BJ (cell line): Measurements from ENCODE around the gene PIANP. TPM values are rescaled to one million over a fixed set of nuclear protein-coding genes. Genes with fewer than 3 reads are reported as not detected.
A peak's percentile ranks its signal among the peaks of the same experiment; 100 is the strongest.

Experiments
- CTCF ChIA-PET: fragments of 350-600 bp; formaldehyde crosslinking; extraction: SDS; loops from one replicate; lab custom pipeline; 2021; ENCODE audit warnings: antibody characterized with exemption, inconsistent platforms; lab: Yijun Ruan, JAX
- POLR2A ChIA-PET: fragments of 300-600 bp; sonication (Branson Sonifier 250); formaldehyde crosslinking; extraction: SDS; loops from one replicate; lab custom pipeline; 2021; ENCODE audit warnings: antibody characterized with exemption; lab: Charles Lee
- DNase-seq: peaks from one replicate; pipeline ENCODE4 v3.0.0-alpha.2; 2011; ENCODE audit warnings: low read depth
- H3K27me3 ChIP-seq: 2 replicates; pipeline ENCODE4 v1.6.0; 2011; ENCODE audit warnings: low read length; ENCODE audit not compliant: control insufficient read depth, insufficient read depth
- H3K36me3 ChIP-seq: 2 replicates; pipeline ENCODE4 v1.5.1; 2011; ENCODE audit warnings: low read length; ENCODE audit not compliant: control insufficient read depth, insufficient read depth
- H3K4me3 ChIP-seq: 2 replicates; pipeline ENCODE4 v1.5.1; 2011; ENCODE audit warnings: low read depth, mild to moderate bottlenecking, control low read depth, low read length
- polyA plus RNA-seq: library from polyadenylated mRNA; depleted of rRNA; stranded (reverse); fragments of >200 nt; gene quantifications from 2 replicates; pipeline ENCODE4 v1.2.3, GENCODE V29; 2011
- TF ChIP-seq, protein P1 (sequence below): IDR thresholded peaks from 2 replicates; pipeline ENCODE4 v1.5.1; 2011; ENCODE audit warnings: low read depth, mild to moderate bottlenecking, control low read depth, inconsistent platforms, low read length, moderate library complexity; ENCODE audit not compliant: insufficient read depth

PIANP gene
- polyA plus RNA-seq, 1 experiment, result 0.59 TPM

DNA sequence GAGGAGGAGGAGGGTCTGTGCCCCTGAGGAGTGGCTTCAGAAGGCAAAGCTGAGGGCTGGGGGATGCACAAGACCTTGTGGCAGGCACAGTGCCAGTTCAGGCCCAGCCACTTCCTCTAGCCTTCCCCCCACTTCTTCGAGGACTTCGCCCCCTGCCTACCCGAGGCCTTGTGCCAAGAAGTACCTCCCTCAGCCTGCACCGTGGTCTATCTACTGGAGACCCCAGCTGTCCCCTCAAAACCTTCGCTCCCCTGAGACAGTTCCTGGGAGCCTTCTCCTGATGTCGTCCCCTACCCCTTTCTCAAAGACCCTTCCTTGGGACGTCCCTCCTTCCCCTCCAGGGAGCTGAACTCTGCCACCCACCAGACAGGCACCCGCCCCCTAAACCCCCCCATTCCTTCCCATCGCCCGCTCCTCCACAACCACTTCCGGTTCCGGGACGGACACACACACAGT, 12.0 kb downstream of the PIANP start:
- no peaks in the 10 kb centered on the region; the same call in 1 of the 2 replicates for H3K36me3 ChIP-seq
- H3K27me3 ChIP-seq, result no peaks in the 10 kb centered on the region
- peak overlapping the region; percentile 83 for H3K4me3 ChIP-seq
- CTCF ChIA-PET, result interaction anchor here (0.7 to 1.6 kb wide), 9 partner anchors 10 to 90 kb away, joined by 3 to 11 read pairs (median 5); partner anchors contain the start of genes COPS7A and PTMS
- TF ChIP-seq, protein P1, sequence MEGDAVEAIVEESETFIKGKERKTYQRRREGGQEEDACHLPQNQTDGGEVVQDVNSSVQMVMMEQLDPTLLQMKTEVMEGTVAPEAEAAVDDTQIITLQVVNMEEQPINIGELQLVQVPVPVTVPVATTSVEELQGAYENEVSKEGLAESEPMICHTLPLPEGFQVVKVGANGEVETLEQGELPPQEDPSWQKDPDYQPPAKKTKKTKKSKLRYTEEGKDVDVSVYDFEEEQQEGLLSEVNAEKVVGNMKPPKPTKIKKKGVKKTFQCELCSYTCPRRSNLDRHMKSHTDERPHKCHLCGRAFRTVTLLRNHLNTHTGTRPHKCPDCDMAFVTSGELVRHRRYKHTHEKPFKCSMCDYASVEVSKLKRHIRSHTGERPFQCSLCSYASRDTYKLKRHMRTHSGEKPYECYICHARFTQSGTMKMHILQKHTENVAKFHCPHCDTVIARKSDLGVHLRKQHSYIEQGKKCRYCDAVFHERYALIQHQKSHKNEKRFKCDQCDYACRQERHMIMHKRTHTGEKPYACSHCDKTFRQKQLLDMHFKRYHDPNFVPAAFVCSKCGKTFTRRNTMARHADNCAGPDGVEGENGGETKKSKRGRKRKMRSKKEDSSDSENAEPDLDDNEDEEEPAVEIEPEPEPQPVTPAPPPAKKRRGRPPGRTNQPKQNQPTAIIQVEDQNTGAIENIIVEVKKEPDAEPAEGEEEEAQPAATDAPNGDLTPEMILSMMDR, result no peak
- POLR2A ChIA-PET, result interaction anchor here (0.6 to 1.4 kb wide), 9 partner anchors 34 to 1295 kb away, joined by 3 to 18 read pairs (median 6); partner anchors contain the start of genes P3H3 and PTMS
- DNase-seq, result no peak

DNA sequence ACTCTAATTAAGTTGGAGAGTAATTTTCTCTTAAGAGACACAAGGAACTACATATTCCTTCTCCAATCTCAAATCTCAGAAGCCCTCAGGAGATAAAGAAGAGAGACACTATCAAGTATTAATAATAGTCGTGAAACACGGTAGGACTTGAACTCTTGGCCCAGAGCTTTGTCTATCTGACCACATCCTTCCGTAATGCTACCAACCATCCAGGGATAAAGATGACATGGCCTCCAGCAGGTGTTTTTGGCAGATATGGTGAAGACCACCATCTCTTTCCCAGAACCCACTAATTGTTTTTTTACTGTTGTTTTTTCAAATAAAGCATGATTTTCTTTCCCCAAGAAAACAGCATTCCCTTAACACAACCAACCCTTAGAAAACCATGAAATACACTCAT, 14.8 kb downstream of the PIANP start:
- Histone ChIP-seq H3K36me3 (peaks cover 3% of the 10 kb centered on the region), H3K27me3 (no peaks in the 10 kb centered on the region), H3K4me3 (no peak overlapping the region)
- DNase-seq, result no peak
- ChIA-PET POLR2A (interaction anchor here (0.7 kb wide), 1 partner anchor 16 kb away, joined by 5 read pairs; no protein-coding TSS in a partner anchor), CTCF (interaction anchor here (1.4 kb wide), 1 partner anchor 39 kb away, joined by 3 read pairs; no protein-coding TSS in a partner anchor)
- TF ChIP-seq, protein P1, result no peak

DNA sequence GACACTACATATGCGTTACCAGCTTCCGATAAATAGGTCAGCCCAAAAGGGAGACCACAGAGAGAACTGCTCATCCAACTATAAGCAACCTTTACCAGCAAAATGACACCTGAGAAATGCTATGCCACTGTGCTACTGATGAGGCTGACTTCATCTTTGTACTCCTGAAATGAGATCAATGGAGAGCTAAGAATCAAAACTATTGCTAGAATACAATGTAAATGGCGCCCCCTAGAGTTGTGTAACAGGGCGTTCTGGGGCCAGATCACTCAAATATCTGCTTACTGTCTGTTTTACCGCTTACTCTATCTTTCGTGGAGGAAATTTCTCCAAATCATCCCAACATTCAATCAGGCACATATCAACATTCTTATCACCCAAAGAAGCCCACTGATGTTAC, 16.0 kb downstream of the PIANP start:
- TF ChIP-seq, protein P1, result peak; percentile 48
- Histone ChIP-seq H3K4me3 (no peak overlapping the region), H3K36me3 (peaks cover 6% of the 10 kb centered on the region), H3K27me3 (no peaks in the 10 kb centered on the region)
- POLR2A ChIA-PET, result no interaction called here
- CTCF ChIA-PET, result interaction anchor here (0.9 to 2.6 kb wide), 8 partner anchors 11 to 85 kb away, joined by 3 to 11 read pairs (median 4); no protein-coding TSS in a partner anchor
- DNase-seq, result no peak

DNA sequence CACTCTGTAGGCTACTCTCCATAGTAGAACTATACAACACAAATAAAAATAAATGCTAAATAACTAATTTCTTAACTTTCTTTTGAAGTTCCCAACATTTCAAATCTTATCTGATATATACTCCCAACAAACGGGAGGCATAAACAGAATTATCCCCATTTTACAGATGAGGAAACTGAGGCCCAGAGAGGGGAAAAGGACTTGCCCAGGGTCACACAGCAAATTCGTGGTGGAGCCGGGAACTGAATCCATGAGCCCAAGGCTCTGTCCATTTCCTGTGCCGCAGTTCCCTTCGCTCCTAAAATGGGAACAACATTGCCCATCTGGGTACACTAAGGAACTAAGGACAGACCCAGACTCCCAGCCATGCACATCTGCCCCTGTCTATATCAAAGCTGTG, 23.7 kb downstream of the PIANP start:
- no peaks in the 10 kb centered on the region for H3K27me3 ChIP-seq
- CTCF ChIA-PET, result interaction anchor here (0.8 to 1.2 kb wide), 2 partner anchors 9 to 56 kb away, joined by 3 read pairs; no protein-coding TSS in a partner anchor
- H3K36me3 ChIP-seq, result peaks cover 38% of the 10 kb centered on the region
- no peak for DNase-seq
- TF ChIP-seq, protein P1, result no peak
- H3K4me3 ChIP-seq, result no peak overlapping the region
- POLR2A ChIA-PET, result no interaction called here

DNA sequence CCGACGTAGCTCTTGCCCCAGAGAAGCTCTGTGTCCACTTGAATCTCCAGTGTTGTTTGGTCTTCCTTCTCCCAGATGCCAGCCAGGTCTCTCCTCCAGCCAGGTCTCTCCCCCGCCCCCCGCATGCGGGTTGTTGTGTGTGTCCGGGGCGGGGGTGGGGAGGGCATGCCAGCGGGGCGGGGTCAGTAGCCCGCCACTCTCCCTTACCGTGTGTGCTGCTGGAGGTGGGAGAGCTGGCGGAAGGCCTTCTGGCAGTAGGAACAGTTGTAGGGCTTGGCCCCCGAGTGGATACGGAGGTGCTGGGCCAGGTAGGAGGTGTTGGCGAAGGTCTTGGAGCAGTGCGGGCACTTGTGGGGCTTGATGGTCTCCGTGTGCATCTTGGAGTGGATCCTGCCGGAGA, 28.5 kb downstream of the PIANP start:
- ChIA-PET POLR2A (no interaction called here), CTCF (no interaction called here)
- TF ChIP-seq, protein P1, result no peak
- H3K4me3 ChIP-seq, result no peak overlapping the region
- H3K36me3 ChIP-seq, result peaks cover 35% of the 10 kb centered on the region
- no peak for DNase-seq
- no peaks in the 10 kb centered on the region for H3K27me3 ChIP-seq
